DOHH2 (cell line): ENCODE data around the gene STARD3.

Source experiments
- H3F3A ChIP-seq: fragments of 200-600 bp; sonication (generic), shearing (Covaris generic); 2 replicates; pipeline ENCODE4 v1.6.0; 2016; ENCODE audit warnings: antibody characterized with exemption, mild to moderate bottlenecking; ENCODE audit not compliant: control insufficient read depth, insufficient read depth
- H3K27ac ChIP-seq: fragments of 200-600 bp; sonication (generic); 2 replicates; pipeline ENCODE4 v1.5.1; 2014; ENCODE audit warnings: low read depth, mild to moderate bottlenecking, low read length, moderate library complexity
- H3K27me3 ChIP-seq: fragments of 200-600 bp; sonication (generic); 2 replicates; pipeline ENCODE4 v1.6.1; 2014; ENCODE audit warnings: mild to moderate bottlenecking, low read length, mixed read lengths; ENCODE audit not compliant: control insufficient read depth
- H3K36me3 ChIP-seq: fragments of 200-600 bp; sonication (generic); 2 replicates; pipeline ENCODE4 v1.6.1; 2014; ENCODE audit warnings: mild to moderate bottlenecking, low read length, moderate library complexity, mixed read lengths; ENCODE audit not compliant: control insufficient read depth
- H3K4me1 ChIP-seq: fragments of 200-600 bp; sonication (generic); 2 replicates; pipeline ENCODE4 v1.6.1; 2014; ENCODE audit warnings: mild to moderate bottlenecking, low read length, mixed read lengths; ENCODE audit not compliant: control insufficient read depth
- H3K4me2 ChIP-seq: fragments of 200-600 bp; sonication (generic); 2 replicates; pipeline ENCODE4 v1.6.0; 2014; ENCODE audit warnings: mild to moderate bottlenecking, low read length, moderate library complexity
- H3K4me3 ChIP-seq: fragments of 200-600 bp; sonication (generic); 2 replicates; pipeline ENCODE4 v1.5.1; 2014; ENCODE audit warnings: mild to moderate bottlenecking, low read length, mixed read lengths
- H3K79me2 ChIP-seq: fragments of 200-600 bp; sonication (generic); 2 replicates; pipeline ENCODE4 v1.6.1; 2014; ENCODE audit warnings: mild to moderate bottlenecking, low read length, mixed read lengths; ENCODE audit not compliant: control insufficient read depth
- H3K9me2 ChIP-seq: fragments of 200-600 bp; sonication (generic); replicated peaks from 2 replicates; pipeline ENCODE4 v1.6.1; 2014; ENCODE audit warnings: mild to moderate bottlenecking, low read length, mixed read lengths; ENCODE audit not compliant: control insufficient read depth
- H3K9me3 ChIP-seq: fragments of 200-600 bp; sonication (generic); 2 replicates; pipeline ENCODE4 v1.6.1; 2014; ENCODE audit warnings: antibody characterized with exemption, low read length, mixed read lengths; ENCODE audit not compliant: control insufficient read depth, insufficient read depth
- H4K20me1 ChIP-seq: fragments of 200-600 bp; sonication (generic); 2 replicates; pipeline ENCODE4 v1.6.0; 2014; ENCODE audit warnings: low read depth, mild to moderate bottlenecking, antibody characterized with exemption, low read length, moderate library complexity; ENCODE audit not compliant: control insufficient read depth, insufficient read depth
- CTCF ChIP-seq: fragments of 200-600 bp; sonication (generic); IDR thresholded peaks from one replicate; pipeline ENCODE4 v1.5.1; 2014; ENCODE audit warnings: antibody characterized with exemption, mild to moderate bottlenecking, low read depth, low read length; ENCODE audit not compliant: poor library complexity, severe bottlenecking
- EZH2phosphoT487 ChIP-seq: fragments of 200-600 bp; sonication (generic); IDR thresholded peaks from 2 replicates; pipeline ENCODE4 v1.6.1; 2017; ENCODE audit warnings: borderline replicate concordance, mild to moderate bottlenecking, antibody characterized with exemption, low read length, moderate library complexity, mixed read lengths

STARD3 gene

DNA sequence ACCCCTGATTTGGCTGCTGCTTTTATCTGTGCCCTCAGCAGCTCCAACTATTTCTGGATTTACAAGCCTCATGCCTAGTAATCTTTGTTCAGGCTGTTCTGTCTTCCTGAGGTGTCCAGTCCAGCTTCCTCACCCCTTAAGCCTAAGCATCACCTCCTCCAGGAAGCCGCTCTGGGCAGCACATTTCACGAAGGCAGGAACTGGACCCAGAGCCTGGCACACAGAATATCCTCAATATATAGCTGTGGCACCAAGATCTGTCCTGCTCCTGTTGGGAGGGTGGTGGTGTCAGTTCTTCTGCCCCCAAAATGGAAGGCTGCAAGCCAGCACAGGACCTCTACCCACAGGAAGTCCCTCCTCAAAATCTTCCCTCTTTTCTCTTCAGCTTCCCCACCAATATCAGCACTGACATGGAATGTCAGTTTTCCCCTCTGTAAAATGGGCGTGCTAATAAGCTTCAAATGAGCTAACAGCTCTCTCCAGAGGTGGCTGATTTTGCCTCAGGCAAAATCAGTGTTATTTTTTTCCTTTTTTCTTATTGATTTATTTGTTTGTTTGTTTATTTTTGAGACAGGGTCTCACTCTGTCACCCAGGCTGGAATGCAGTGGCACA lies 22.3 kb upstream of the STARD3 start:
- Histone ChIP-seq H3K9me2 (no peaks in the 10 kb centered on the region), H3K79me2 (no peaks in the 10 kb centered on the region), H3K4me2 (no peak overlapping the region), H4K20me1 (no peaks in the 10 kb centered on the region), H3K9me3 (no peaks in the 10 kb centered on the region), H3K27ac (no peak overlapping the region), H3K27me3 (peaks cover 3% of the 10 kb centered on the region), H3F3A (peaks cover 13% of the 10 kb centered on the region), H3K36me3 (no peaks in the 10 kb centered on the region), H3K4me1 (peaks cover 19% of the 10 kb centered on the region), H3K4me3 (no peak overlapping the region)
- TF ChIP-seq EZH2phosphoT487 (no peak), CTCF (no peak)

DNA sequence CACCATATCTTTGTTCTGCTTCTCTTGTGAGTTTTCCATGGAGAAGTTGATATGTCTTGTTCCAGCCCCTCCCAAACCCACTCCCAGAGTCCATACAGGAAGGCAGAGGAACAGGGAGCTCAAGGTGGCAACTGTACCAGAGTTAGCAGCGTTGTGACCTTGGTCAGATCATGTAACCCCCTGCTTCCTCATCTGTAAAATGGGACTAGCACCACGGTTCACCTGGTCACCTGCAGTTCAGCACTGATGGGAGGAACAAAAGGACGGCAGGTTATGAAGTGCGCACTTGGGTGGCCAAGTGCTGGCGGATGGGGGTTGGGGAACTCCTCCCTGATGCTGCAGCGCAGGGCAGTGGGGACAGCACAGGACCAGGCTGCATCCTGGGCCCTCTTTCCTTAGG lies 21.5 kb upstream of the STARD3 start:
- TF ChIP-seq EZH2phosphoT487 = no peak
- TF ChIP-seq CTCF = no peak
- H3K27ac ChIP-seq = no peak overlapping the region
- H3K4me2 ChIP-seq = no peak overlapping the region
- 0 out of 2 replicates have a peak, but pooled peaks cover 3% of the 10 kb centered on the region for H3K27me3 ChIP-seq
- H3K9me3 ChIP-seq = no peaks in the 10 kb centered on the region
- H3K9me2 ChIP-seq = no peaks in the 10 kb centered on the region
- peaks cover 19% of the 10 kb centered on the region for H3K4me1 ChIP-seq
- H3F3A ChIP-seq = peaks cover 15% of the 10 kb centered on the region
- no peak overlapping the region for H3K4me3 ChIP-seq
- no peaks in the 10 kb centered on the region for H4K20me1 ChIP-seq
- H3K36me3 ChIP-seq = no peaks in the 10 kb centered on the region
- no peaks in the 10 kb centered on the region for H3K79me2 ChIP-seq

- no peaks in the 10 kb centered on the region for H3K79me2 ChIP-seq
- H3K4me2 ChIP-seq = peak overlapping the region; percentile 69
- TF ChIP-seq CTCF = no peak
- no peak for TF ChIP-seq EZH2phosphoT487
- H3K4me1 ChIP-seq = peaks cover 20% of the 10 kb centered on the region
- H3K9me2 ChIP-seq = no peaks in the 10 kb centered on the region
- H3K36me3 ChIP-seq = no peaks in the 10 kb centered on the region
- H3K27me3 ChIP-seq = 0 out of 2 replicates have a peak, but pooled peaks cover 3% of the 10 kb centered on the region
- H3K4me3 ChIP-seq = peak overlapping the region; percentile 68
- no peaks in the 10 kb centered on the region for H4K20me1 ChIP-seq
- H3K9me3 ChIP-seq = no peaks in the 10 kb centered on the region
- H3F3A ChIP-seq = peaks cover 15% of the 10 kb centered on the region
- H3K27ac ChIP-seq = no peak overlapping the region
These were observed 19.9 kb upstream of the STARD3 start for GRCh38 chr17:39617100-39617445.
